CD14-positive monocyte (primary cell): Measurements from ENCODE around the gene GFI1B. TPM values are rescaled to one million over a fixed set of nuclear protein-coding genes. Genes with fewer than 3 reads are reported as not detected.

Experiments used
- DNase-seq, 3 donors: peaks; one replicate each; pipeline ENCODE4 v3.0.0-alpha.2; 2011 to 2022
- H2AFZ ChIP-seq: 2 replicates; pipeline ENCODE4 v1.6.0; 2012; ENCODE audit warnings: mild to moderate bottlenecking, low read depth, low read length, inconsistent platforms; ENCODE audit not compliant: insufficient read depth, poor library complexity, severe bottlenecking
- H3K27ac ChIP-seq, 2 donors: 1 replicate in 1 of 2; 2 replicates in 1 of 2; pipeline ENCODE4 v1.5.1; 2012 to 2013; ENCODE audit warnings: low read length in 2 of 2, control low read depth in 1 of 2, inconsistent platforms in 1 of 2, low read depth in 1 of 2, mild to moderate bottlenecking in 1 of 2
- H3K27me3 ChIP-seq, 2 donors: one replicate each; pipeline versions ENCODE4 v1.6.0 to v1.6.1; 2011 to 2013; ENCODE audit warnings: low read length in 2 of 2; ENCODE audit not compliant: control insufficient read depth in 2 of 2, insufficient read depth in 2 of 2
- H3K36me3 ChIP-seq, 2 donors: replicated peaks in 1 of 2; 1 replicate in 1 of 2; 2 replicates in 1 of 2; pipeline versions ENCODE4 v1.5.1 to v1.6.1; 2012 to 2013; ENCODE audit warnings: low read length in 2 of 2, control low read depth in 1 of 2, inconsistent platforms in 1 of 2, mild to moderate bottlenecking in 1 of 2; ENCODE audit not compliant: insufficient read depth in 2 of 2, control insufficient read depth in 1 of 2
- H3K4me1 ChIP-seq, 2 donors: 1 replicate in 1 of 2; 2 replicates in 1 of 2; pipeline versions ENCODE4 v1.5.1 to v1.6.1; 2012 to 2013; ENCODE audit warnings: low read length in 2 of 2, control low read depth in 1 of 2, inconsistent platforms in 1 of 2, mild to moderate bottlenecking in 1 of 2, moderate library complexity in 1 of 2; ENCODE audit not compliant: insufficient read depth in 2 of 2, control insufficient read depth in 1 of 2
- H3K4me2 ChIP-seq: replicated peaks from 2 replicates; pipeline ENCODE3; 2012; ENCODE audit warnings: low read length, moderate library complexity, mild to moderate bottlenecking; ENCODE audit not compliant: poor library complexity, severe bottlenecking; ENCODE audit errors: extremely low read depth
- H3K4me3 ChIP-seq, 3 experiments: fragments of 200-600 bp in 1 of 3; sonication (generic) in 1 of 3; replicated peaks in 1 of 3; 1 replicate in 2 of 3; 2 replicates in 1 of 3; pipeline ENCODE4 v1.5.1; 2011 to 2013; ENCODE audit warnings: low read length in 3 of 3, mild to moderate bottlenecking in 3 of 3, control low read depth in 2 of 3, low read depth in 2 of 3, inconsistent platforms in 1 of 3, moderate library complexity in 1 of 3
- H3K79me2 ChIP-seq: 2 replicates; pipeline ENCODE4 v1.6.0; 2012; ENCODE audit warnings: mild to moderate bottlenecking, control low read depth, inconsistent platforms, low read length, moderate library complexity; ENCODE audit not compliant: insufficient read depth
- H3K9ac ChIP-seq: 2 replicates; pipeline ENCODE4 v1.6.0; 2017; ENCODE audit warnings: low read length, mild to moderate bottlenecking; ENCODE audit not compliant: insufficient read depth, poor library complexity, severe bottlenecking
- H3K9me3 ChIP-seq, 2 donors: replicated peaks in 1 of 2; 1 replicate in 1 of 2; 2 replicates in 1 of 2; pipeline versions ENCODE4 v1.5.1 to v1.6.1; 2012 to 2013; ENCODE audit warnings: low read length in 2 of 2, control low read depth in 1 of 2; ENCODE audit not compliant: control insufficient read depth in 1 of 2, insufficient read depth in 1 of 2
- H4K20me1 ChIP-seq: 2 replicates; pipeline ENCODE4 v1.6.0; 2012; ENCODE audit warnings: mild to moderate bottlenecking, low read length, control low read depth, moderate library complexity; ENCODE audit not compliant: insufficient read depth
- H3K27ac Mint-ChIP-seq, 7 donors: one replicate each; pipeline ENCODE4 v1.8.0; 2020; ENCODE audit warnings: mild to moderate bottlenecking in 7 of 7, mixed read lengths in 7 of 7, moderate library complexity in 6 of 7, inconsistent platforms in 2 of 7
- H3K27me3 Mint-ChIP-seq, 3 donors: one replicate each; pipeline ENCODE4 v1.8.0; 2021 to 2022; ENCODE audit warnings: low read depth in 3 of 3, mild to moderate bottlenecking in 3 of 3, mixed read lengths in 3 of 3, moderate library complexity in 3 of 3, inconsistent platforms in 1 of 3
- H3K36me3 Mint-ChIP-seq, 2 donors: one replicate each; pipeline ENCODE4 v1.8.0; 2020; ENCODE audit warnings: mixed read lengths in 2 of 2, inconsistent platforms in 1 of 2, mild to moderate bottlenecking in 1 of 2
- H3K4me1 Mint-ChIP-seq: one replicate; pipeline ENCODE4 v1.8.0; 2020; ENCODE audit warnings: mild to moderate bottlenecking, mixed read lengths
- H3K4me3 Mint-ChIP-seq, 2 donors: one replicate each; pipeline ENCODE4 v1.8.0; 2020; ENCODE audit warnings: mild to moderate bottlenecking in 2 of 2, mixed read lengths in 2 of 2, moderate library complexity in 1 of 2
- H3K9me3 Mint-ChIP-seq, 7 donors: one replicate each; pipeline ENCODE4 v1.8.0; 2020 to 2022; ENCODE audit warnings: mixed read lengths in 7 of 7, mild to moderate bottlenecking in 6 of 7, moderate library complexity in 6 of 7, inconsistent platforms in 2 of 7
- CTCF ChIP-seq: fragments of 200-600 bp; IDR thresholded peaks from one replicate; pipeline ENCODE4 v1.8.0; 2022; ENCODE audit warnings: antibody characterized with exemption, mild to moderate bottlenecking
- WGBS: methylation state at CpG from one replicate; pipeline ENCODE4 v1.1.5; 2013; ENCODE audit warnings: missing lambda C conversion rate; ENCODE audit not compliant: insufficient coverage; 5-methylcytosine and 5-hydroxymethylcytosine counted together
- intact Hi-C, 2 donors: fragments of 100-400 bp; cut with micrococcal nuclease; formaldehyde crosslinking; loops; one replicate each; pipeline versions ENCODE4 v1.15.0 to v1.15.1; 2023
- polyA plus RNA-seq, 3 donors: library from polyadenylated mRNA; depleted of rRNA in 1 of 3; unstranded in 2 of 3; stranded (reverse) in 1 of 3; fragments of 300-500 nt in 2 of 3; fragments of >200 nt in 1 of 3; fragmentation: Illumina TruSeq in 2 of 3; gene quantifications; 1 replicate in 2 of 3; 2 replicates in 1 of 3; pipeline ENCODE4 v1.2.3, GENCODE V29; 2012 to 2021

Gene GFI1B
- polyA plus RNA-seq, 3 donors, result 0.06 to 0.39 (median 0.21) TPM

- peaks cover 0 to 11% of the 10 kb centered on the region in 2 donors for H3K36me3 ChIP-seq
- no peak for DNase-seq
- H3K9me3 ChIP-seq, result no peaks in the 10 kb centered on the region
- Mint-ChIP-seq H3K27ac (peak overlapping the region; percentile 93 to 99 (median 97)), H3K36me3 (peaks cover 1 to 14% of the 10 kb centered on the region in 2 donors), H3K4me1 (peaks cover 44% of the 10 kb centered on the region), H3K9me3 (peaks cover 0 to 6% (median 0%) of the 10 kb centered on the region in 7 donors), H3K27me3 (peaks cover 0 to 5% (median 3%) of the 10 kb centered on the region in 3 donors), H3K4me3 (peak overlapping the region; percentile 98 to 99)
- peaks cover 66% of the 10 kb centered on the region for H3K79me2 ChIP-seq
- H3K27me3 ChIP-seq, result no peaks in the 10 kb centered on the region
- H3K4me1 ChIP-seq, result peaks cover 27 to 39% of the 10 kb centered on the region in 2 donors
- peak overlapping the region; percentile 95 for H3K4me2 ChIP-seq
- no peak for TF ChIP-seq CTCF
- peak overlapping the region; percentile 43 to 97 for H3K27ac ChIP-seq
- peak overlapping the region; percentile 99 for H3K9ac ChIP-seq
- peak overlapping the region; percentile 73 to 98 (median 82) for H3K4me3 ChIP-seq
- peak overlapping the region; percentile 96 for H2AFZ ChIP-seq
- under 1% methylated on average over 16 of the region's 16 CpGs for WGBS
- H4K20me1 ChIP-seq, result peaks cover 30% of the 10 kb centered on the region
- intact Hi-C loops, result loop anchor here (5.0 to 10.0 kb wide), 4 partner anchors 66 to 344 kb away; partner anchors contain the start of genes STKLD1 (in 1 of the 2) and SURF4 (in 1 of the 2)
Observed at GRCh38 chr9:133031130-133031422, 52.6 kb downstream of the GFI1B start.

- peaks cover 34% of the 10 kb centered on the region for H4K20me1 ChIP-seq
- H3K36me3 ChIP-seq, result peaks cover 0 to 15% of the 10 kb centered on the region in 2 donors
- 97% methylated on average over 3 of the region's 10 CpGs for WGBS
- peak overlapping the region in 1 of 2 donors; percentile 97 for H3K27ac ChIP-seq
- Mint-ChIP-seq H3K27me3 (peaks cover 0 to 5% (median 3%) of the 10 kb centered on the region in 3 donors), H3K9me3 (peaks cover 0 to 6% (median 0%) of the 10 kb centered on the region in 7 donors), H3K4me3 (peak overlapping the region; percentile 98 to 99), H3K4me1 (peaks cover 44% of the 10 kb centered on the region), H3K36me3 (peaks cover 3 to 19% of the 10 kb centered on the region in 2 donors), H3K27ac (peak overlapping the region in 6 of 7 donors; percentile 93 to 99 (median 97))
- H3K27me3 ChIP-seq, result no peaks in the 10 kb centered on the region
- H3K9ac ChIP-seq, result peak overlapping the region; percentile 99
- intact Hi-C loops, result loop anchor here (5.0 to 10.0 kb wide), 4 partner anchors 66 to 343 kb away; partner anchors contain the start of genes STKLD1 (in 1 of the 2) and SURF4 (in 1 of the 2)
- no peak for DNase-seq
- H3K79me2 ChIP-seq, result peaks cover 70% of the 10 kb centered on the region
- TF ChIP-seq CTCF, result no peak
- peak overlapping the region; percentile 95 for H3K4me2 ChIP-seq
- peak overlapping the region; percentile 73 to 98 (median 82) for H3K4me3 ChIP-seq
- H3K9me3 ChIP-seq, result no peaks in the 10 kb centered on the region
- peaks cover 27 to 39% of the 10 kb centered on the region in 2 donors for H3K4me1 ChIP-seq
- H2AFZ ChIP-seq, result peak overlapping the region; percentile 96
Observed at GRCh38 chr9:133031496-133031911, 53.0 kb downstream of the GFI1B start.
